Activated T-cell treated with anti-CD3 and anti-CD28 coated beads for 4 hours (primary cell): ENCODE data around the gene XRCC5.
"Not testable (repeated sequence)": the region's sequence is repeated elsewhere in the genome, so short reads cannot be mapped to it uniquely, and the experiment has no call there.

Experiments
- DNase-seq: peaks from one replicate; pipeline ENCODE4 v3.0.0-alpha.2; 2020

XRCC5 gene

GRCh38 chr2:216206041-216206703, 97.0 kb downstream of the XRCC5 start:
- DNase-seq, result no peak

GRCh38 chr2:216206821-216207220, 97.7 kb downstream of the XRCC5 start:
- DNase-seq, result no peak

- not testable (repeated sequence) for DNase-seq
These were observed 99.5 kb downstream of the XRCC5 start for GRCh38 chr2:216208661-216209060.

- no peak for DNase-seq
These were observed 101.8 kb downstream of the XRCC5 start for GRCh38 chr2:216210701-216211540.

DNA sequence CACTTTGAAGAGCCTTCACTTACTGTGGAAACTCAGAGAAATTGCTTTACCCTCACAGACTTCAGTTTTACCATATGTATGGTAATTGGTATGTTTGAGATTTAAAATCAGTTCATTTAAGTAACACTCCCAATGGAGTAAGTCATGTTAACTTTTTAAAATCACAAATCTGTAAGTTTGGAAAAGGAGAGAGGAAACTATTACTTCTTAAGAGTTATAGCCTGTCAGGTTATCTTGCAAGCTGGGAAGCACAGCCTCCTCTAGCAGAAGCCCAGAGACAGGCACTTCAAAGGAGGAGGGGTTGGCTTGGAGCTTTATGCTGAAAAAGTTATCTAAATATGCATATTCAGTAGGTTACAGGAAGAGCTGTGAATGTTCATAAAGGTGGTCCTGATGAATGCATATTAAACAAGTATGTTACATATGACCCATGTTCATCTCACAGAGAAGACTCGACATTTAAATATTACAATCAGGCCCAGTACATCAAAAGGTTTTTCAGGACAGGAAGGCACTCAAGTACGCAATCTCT, 102.5 kb downstream of the XRCC5 start:
- no peak for DNase-seq

GRCh38 chr2:216214768-216215167, 105.6 kb downstream of the XRCC5 start:
- DNase-seq, result no peak

DNA sequence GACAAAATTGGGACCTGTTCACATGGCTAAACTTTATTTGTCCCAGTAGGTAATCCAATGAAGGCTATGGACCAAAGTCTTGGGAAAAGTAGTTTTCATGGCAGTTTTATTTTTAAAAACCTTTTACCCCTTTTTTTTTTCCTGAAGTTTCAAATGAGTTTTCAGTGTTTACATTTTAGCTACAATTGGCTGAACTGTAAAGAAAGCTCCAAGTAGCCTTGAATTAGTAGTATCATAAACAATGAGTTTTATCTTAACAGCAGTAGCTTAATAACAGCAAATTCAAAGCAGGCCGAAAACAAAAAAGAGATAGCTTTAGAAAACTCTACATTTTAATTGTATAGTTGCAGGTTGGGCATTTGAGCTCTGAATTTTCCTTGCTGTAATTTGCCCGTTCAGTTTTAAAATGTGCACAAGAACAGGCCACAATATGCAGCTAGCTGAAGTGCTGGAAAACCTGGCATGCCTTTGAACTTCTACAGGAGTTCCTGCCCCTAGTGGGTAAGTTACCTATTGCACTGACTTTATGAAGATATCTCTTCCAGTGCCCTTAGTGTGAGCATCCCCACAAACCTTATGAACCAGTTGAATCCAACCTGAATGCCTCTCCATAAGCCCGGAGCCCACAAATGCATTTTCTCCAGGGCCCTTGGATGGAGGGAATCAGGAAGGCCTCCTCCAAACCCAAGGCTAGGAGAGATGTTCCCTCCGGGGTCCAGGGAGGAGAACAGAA, 106.7 kb downstream of the XRCC5 start:
- DNase-seq, result no peak

DNA sequence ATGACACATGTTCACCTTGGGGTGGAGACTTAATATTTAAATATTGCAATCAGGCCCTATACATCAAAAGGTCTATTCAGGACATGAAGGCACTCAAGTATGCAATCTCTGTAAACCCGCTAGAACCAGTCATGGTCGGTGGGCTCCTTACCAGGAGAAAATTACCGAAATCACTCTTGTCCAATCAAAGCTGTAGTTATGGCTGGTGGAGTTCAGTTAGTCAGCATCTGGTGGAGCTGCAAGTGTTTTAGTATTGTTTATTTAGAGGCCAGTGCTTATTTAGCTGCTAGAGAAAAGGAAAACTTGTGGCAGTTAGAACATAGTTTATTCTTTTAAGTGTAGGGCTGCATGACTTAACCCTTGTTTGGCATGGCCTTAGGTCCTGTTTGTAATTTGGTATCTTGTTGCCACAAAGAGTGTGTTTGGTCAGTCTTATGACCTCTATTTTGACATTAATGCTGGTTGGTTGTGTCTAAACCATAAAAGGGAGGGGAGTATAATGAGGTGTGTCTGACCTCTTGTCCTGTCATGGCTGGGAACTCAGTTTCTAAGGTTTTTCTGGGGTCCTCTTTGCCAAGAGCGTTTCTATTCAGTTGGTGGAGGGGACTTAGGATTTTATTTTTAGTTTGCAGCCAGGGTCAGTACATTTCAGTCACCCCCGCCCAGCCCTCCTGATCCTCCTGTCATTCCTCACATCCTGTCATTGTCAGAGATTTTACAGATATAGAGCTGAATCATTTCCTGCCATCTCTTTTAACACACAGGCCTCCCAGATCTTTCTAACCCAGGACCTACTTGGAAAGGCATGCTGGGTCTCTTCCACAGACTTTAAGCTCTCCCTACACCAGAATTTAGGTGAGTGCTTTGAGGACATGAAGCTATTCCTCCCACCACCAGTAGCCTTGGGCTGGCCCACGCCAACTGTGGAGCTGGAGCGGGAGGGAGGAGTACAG, 108.1 kb downstream of the XRCC5 start:
- no peak for DNase-seq

- no peak for DNase-seq
These were observed 108.7 kb downstream of the XRCC5 start for GRCh38 chr2:216217904-216218260.

GRCh38 chr2:216219861-216220260, 110.7 kb downstream of the XRCC5 start:
- no peak for DNase-seq

GRCh38 chr2:216220976-216221375, 111.8 kb downstream of the XRCC5 start:
- no peak for DNase-seq

DNA sequence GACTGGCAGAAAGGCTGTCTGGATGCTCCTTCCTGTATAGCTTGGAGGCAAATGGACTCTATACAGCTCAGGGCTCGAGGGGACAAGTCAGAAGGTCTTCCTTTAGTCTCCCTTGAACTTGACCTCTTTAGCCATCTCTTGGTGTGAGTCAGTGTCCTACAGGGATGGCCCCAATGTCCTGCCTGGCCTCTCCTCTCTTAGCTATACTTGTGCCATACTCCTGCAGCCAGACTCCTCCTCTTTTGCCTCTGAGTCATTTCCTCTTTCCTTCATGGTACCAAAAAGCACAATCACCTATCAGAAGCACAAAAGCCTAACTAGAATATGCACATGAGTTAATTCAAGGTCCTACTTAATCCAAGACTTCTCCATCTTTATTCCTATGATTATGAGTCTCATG, 112.7 kb downstream of the XRCC5 start:
- no peak for DNase-seq

DNA sequence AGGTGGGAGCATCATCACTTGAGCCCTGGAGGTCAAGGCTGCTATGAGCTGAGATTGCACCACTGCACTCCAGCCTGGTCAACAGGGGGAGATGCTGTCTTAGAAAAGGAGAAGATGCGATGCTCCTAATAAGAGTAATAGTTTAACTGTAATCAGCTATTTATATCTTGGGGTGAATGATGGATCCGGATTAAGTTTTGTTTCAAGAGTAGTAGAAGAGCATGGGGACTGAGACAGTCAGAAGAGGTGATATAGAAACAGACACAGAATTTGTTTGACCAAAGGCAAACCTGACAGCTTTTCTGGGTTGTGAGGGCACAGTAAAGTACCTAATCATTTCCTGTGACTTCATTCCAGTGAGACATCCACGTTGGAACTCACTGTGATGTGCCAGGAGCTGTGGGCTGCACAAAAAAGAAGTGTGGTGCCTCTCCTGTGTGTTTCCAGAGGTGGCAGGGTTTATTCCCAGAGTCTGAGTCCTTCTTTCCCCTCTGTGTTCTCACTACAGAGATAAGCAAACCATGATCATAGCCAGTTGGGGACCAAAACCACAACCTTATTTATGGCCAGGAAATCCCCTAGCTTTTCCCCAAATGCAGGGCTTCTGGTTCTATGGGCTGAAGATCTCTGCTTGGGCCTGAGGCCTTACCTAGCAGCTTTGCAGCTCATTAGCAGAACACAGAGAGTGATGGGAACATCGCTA, 113.7 kb downstream of the XRCC5 start:
- DNase-seq, result no peak

GRCh38 chr2:216224388-216224787, 115.2 kb downstream of the XRCC5 start:
- no peak for DNase-seq

GRCh38 chr2:216229277-216229914, 120.2 kb downstream of the XRCC5 start:
- no peak for DNase-seq

DNA sequence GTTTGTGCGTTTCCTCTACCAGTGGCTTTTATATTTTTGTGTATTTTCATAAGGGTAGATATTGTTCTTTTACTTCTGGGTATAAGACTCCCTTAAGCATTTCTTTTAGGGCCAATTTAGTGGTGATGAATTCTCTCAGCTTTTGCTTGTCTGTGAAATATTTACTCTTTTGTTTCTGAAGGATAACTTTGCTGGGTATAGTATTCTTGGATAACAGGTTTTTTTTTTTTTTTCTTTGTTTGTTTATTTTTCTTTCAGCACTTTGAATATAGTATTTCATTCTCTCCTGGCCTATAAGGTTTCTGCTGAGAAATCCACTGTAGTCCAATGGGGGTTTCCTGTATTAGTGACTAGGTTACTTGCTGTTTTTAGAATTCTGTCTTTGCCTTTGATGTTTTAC, 122.7 kb downstream of the XRCC5 start:
- DNase-seq, result no peak

GRCh38 chr2:216232721-216233120, 123.6 kb downstream of the XRCC5 start:
- no peak for DNase-seq

- DNase-seq, result no peak
These were observed 124.3 kb downstream of the XRCC5 start for GRCh38 chr2:216233281-216233995.

DNA sequence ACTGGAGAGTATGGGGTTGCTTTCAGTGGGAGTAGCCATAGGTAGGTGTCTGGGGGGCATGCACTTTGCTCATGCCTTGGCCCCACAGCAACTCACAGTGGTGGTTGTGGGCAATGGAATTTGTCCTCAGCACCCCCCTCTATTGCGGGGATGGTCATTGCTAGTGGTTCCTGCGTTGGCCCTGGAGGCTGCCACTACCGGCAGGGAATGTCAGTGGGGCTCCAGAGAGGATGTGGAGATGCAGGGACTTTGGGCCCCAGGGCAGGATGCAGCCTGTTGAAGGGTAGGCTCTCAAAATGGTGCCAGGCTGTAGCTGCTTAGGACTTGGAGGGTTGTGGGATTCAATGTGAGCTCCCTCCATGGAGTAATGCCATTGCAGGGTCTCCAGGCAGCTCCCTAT, 125.0 kb downstream of the XRCC5 start:
- no peak for DNase-seq

DNA sequence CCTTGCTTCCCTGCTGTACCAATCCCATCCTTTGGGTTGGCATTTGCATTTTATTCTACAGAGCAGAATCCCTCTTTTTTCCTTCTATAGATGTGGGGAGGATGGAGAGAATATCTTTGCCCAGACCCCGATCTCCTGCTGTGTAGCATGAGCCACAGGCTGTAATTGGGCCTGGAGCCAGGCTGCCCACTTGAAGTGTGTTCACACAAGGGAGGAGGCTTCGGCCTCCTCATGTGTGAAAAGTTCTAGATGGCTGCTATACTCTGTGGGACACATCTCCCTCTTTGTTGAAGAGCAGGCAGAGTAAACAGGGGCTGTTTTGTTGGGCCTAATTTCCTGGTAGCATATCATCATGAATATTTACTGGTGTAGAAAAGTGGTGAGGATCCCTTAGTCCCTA, 126.3 kb downstream of the XRCC5 start:
- no peak for DNase-seq

DNA sequence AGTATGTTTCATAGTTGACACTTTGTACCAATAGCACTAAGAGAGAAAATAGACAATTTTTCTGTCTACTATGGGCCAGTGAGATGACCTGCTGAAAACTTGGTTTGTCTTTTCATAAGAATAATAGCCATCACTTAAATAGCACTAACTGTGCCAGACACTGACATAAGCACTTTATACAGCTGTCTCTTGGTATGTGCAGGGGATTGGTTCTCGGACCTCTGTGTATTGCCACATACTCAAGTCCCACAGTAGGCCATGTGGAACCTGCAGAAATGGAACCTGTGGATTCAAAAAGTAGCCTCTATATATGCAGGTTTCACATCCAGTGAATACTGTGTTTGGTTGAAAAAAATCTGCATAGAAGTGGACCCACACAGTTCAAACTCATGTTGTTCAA, 126.7 kb downstream of the XRCC5 start:
- no peak for DNase-seq
